22Rv1 (cell line): ENCODE measurements around the gene BTBD1.

ENCODE experiments used
- H3K27ac ChIP-seq: fragments of 450-650 bp; 2 replicates; pipeline ENCODE4 v1.5.1; 2017
- ZFX ChIP-seq: fragments of 450-650 bp; IDR thresholded peaks from 2 replicates; pipeline ENCODE4 v1.6.1; 2017; ENCODE audit warnings: antibody characterized with exemption, borderline replicate concordance
- TF ChIP-seq, protein P1 (sequence below): fragments of 450-650 bp; IDR thresholded peaks from 2 replicates; pipeline ENCODE4 v1.5.1; 2017; ENCODE audit warnings: mild to moderate bottlenecking

BTBD1 gene

DNA sequence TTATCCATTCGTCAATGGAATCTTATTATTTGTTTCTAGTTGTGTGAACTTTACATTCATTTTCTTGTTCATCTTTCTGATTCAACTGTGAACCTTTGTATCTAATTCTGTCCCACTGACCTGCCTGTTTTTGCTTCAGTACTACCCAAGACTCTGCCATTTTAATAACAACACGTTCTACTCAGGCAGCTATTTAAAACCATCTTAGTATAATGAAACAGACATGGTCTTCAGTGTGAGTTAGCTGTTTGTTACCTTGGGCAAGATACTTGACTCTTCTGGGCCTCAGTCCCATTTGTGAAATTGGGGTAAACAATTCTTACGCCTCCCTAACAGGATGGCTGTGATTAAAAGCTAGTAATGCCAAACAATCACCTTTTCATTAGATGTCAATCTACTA lies 1.6 kb downstream of the BTBD1 start:
- TF ChIP-seq, protein P1, sequence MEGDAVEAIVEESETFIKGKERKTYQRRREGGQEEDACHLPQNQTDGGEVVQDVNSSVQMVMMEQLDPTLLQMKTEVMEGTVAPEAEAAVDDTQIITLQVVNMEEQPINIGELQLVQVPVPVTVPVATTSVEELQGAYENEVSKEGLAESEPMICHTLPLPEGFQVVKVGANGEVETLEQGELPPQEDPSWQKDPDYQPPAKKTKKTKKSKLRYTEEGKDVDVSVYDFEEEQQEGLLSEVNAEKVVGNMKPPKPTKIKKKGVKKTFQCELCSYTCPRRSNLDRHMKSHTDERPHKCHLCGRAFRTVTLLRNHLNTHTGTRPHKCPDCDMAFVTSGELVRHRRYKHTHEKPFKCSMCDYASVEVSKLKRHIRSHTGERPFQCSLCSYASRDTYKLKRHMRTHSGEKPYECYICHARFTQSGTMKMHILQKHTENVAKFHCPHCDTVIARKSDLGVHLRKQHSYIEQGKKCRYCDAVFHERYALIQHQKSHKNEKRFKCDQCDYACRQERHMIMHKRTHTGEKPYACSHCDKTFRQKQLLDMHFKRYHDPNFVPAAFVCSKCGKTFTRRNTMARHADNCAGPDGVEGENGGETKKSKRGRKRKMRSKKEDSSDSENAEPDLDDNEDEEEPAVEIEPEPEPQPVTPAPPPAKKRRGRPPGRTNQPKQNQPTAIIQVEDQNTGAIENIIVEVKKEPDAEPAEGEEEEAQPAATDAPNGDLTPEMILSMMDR, result no peak
- TF ChIP-seq ZFX, result no peak
- no peak overlapping the region for H3K27ac ChIP-seq

DNA sequence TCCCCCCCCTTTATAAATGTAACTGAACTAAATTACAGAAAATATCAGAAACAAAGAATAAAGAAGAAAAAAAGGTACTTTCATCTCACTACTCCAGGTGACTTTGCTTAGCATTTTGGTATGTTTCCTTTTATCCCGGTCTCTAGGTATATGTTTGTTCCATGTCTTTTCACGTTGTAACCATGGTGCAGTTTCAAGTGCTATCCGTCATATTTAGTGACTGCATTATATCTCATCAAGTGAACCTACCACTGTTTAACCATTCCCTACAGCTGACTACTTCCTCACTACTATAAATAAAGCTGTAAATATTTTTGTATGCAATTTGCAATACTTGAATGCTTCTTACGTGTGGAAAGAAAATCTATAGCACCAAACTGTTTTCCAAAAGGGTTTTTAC lies 2.2 kb downstream of the BTBD1 start:
- H3K27ac ChIP-seq, result no peak overlapping the region
- TF ChIP-seq ZFX, result no peak
- TF ChIP-seq, protein P1, result no peak

DNA sequence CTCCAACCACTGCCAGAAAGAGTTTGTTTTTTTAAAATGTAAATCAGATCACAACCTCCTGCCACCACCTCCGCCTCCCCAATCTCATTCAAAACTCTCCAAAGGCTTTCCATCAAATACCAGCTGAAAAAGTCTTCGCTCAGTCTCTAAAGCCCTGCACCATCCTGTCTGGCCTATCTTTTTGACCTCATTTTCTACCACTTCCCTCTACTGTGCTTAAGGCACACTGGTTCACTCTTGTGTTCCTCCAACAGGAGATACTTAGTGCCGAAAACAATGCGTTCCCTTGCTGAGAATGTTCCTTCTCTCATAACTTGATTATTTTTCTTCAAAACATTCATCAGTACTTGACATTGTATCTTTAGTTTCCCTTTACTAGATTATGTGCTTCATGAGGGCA lies 3.5 kb downstream of the BTBD1 start:
- TF ChIP-seq ZFX, result no peak
- TF ChIP-seq, protein P1, result no peak
- no peak overlapping the region for H3K27ac ChIP-seq

DNA sequence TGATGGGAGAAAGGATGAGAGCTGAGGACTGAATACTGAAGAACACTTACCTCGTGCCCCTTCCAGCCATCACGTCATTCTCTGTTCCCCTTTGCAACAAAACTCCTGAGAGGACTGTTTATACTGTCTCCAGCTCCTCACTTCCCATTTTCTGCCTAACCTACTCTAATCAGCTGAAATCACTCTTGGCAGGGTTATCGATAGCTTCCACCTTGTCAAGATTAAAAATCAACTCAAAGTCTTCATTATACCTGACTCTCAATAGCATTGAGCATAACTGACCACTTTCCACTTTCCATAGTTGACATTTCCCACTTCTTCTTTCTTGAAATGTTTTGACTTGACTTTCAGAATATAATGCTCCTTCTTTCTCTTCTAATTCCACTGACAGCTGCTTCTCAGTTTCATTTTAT lies 4.3 kb downstream of the BTBD1 start:
- H3K27ac ChIP-seq, result no peak overlapping the region
- TF ChIP-seq, protein P1, result no peak
- TF ChIP-seq ZFX, result no peak

DNA sequence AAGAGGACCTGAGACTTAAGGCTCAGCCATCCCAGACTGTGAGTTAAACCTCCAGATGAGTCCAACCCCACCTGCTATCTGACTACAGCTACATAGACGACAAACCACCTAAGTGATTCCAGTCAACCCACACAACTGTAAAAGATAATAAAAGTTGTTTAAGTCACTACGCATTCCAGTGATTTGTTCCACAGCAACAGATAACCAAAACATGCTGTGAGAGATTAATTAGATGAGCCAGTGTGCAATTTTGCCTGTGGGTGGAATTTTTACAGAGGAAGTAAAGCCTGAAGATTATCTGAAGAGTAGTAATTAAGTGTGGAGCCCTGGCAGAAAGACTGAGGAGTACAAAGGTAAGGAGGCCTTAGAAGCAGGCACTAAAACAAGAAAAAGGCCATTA lies 5.4 kb downstream of the BTBD1 start:
- no peak for TF ChIP-seq ZFX
- TF ChIP-seq, protein P1, result no peak
- no peak overlapping the region for H3K27ac ChIP-seq

DNA sequence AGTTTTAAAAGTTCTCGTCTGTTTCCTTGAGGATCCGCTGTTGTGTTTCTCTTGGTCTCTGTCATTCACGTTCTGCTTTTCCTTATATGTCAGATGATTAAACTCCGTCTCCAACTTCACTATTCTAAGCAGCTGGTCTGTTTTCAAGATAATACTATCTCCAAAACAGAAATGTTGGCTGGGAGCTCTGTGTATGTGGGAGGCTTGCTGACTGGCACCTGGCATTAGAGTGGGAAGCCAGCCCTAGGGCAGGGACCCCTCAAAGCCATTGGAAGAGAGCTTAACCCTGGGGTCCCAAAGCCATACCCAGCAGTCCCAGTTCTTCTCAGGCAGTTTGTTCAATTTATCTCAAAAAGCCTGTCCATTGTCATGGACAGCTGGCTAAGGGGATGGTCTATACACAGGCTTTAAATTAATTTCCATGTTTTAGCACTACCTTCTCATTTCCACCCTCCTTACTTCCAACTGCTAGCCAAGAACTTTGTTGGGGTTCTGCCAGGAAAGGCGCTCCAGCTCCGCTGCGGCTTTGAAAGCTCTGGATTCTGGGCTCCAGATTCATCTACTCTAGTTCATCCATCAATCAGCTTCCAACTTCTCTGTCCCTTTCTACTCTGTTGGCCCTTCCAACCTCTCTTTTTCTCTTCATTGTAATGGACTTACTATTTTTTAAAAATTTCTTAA lies 9.2 kb downstream of the BTBD1 start:
- no peak overlapping the region for H3K27ac ChIP-seq
- TF ChIP-seq, protein P1, result no peak
- TF ChIP-seq ZFX, result no peak

DNA sequence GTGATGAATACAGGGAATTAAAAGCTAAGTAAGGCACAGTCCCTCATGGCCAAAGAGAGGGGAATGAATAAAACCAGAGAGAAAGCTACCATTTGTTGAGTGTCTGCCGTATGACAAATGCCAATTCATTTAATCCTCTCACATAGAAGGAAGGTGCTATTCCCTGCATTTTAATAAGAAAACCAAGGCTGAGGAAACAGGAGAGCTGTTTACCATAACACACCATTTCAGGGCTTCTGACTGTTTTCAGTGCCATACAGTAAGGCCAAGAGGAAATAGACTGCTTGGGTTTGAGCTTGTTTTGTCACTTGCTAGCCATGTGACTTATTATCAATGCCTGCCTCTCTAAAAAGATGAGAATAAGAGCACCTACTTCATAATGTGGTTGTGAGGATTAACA lies 10.1 kb downstream of the BTBD1 start:
- TF ChIP-seq, protein P1, result no peak
- no peak for TF ChIP-seq ZFX
- H3K27ac ChIP-seq, result no peak overlapping the region
